OCI-LY1 (cell line): ENCODE data around the gene TADA3.

Experiments used
- EZH2 ChIP-seq: fragments of 200-600 bp; sonication (generic), shearing (Covaris generic); IDR thresholded peaks from 2 replicates; pipeline ENCODE4 v1.8.0; 2017; ENCODE audit warnings: borderline replicate concordance, mixed run types, mild to moderate bottlenecking, antibody characterized with exemption, low read length, moderate library complexity, mixed read lengths
- TF ChIP-seq, protein P1 (sequence below): fragments of 200-600 bp; sonication (generic), shearing (Covaris generic); IDR thresholded peaks from 2 replicates; pipeline ENCODE4 v1.5.1; 2017; ENCODE audit warnings: mild to moderate bottlenecking, antibody characterized with exemption, low read length, moderate library complexity, mixed read lengths

DNA sequence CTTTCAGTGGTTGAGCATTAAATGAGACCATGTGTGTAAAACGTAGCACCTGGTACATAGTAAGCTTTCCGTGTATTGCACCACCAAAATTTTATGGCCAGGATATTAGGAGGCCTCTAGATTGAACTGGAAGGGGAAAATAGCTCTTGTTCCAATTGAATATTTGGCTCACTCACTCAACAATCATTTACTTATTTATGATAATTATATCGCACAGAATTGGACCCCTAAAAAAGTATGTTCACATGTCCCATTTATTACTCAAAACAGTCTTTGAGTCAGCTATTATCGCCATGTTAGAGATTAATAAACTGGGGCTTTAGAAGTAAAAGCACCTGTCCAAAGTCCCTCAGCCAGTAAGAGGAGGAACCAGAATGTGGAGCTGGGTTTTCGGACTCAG lies 12.7 kb upstream of the TADA3 start:
- TF ChIP-seq, protein P1, sequence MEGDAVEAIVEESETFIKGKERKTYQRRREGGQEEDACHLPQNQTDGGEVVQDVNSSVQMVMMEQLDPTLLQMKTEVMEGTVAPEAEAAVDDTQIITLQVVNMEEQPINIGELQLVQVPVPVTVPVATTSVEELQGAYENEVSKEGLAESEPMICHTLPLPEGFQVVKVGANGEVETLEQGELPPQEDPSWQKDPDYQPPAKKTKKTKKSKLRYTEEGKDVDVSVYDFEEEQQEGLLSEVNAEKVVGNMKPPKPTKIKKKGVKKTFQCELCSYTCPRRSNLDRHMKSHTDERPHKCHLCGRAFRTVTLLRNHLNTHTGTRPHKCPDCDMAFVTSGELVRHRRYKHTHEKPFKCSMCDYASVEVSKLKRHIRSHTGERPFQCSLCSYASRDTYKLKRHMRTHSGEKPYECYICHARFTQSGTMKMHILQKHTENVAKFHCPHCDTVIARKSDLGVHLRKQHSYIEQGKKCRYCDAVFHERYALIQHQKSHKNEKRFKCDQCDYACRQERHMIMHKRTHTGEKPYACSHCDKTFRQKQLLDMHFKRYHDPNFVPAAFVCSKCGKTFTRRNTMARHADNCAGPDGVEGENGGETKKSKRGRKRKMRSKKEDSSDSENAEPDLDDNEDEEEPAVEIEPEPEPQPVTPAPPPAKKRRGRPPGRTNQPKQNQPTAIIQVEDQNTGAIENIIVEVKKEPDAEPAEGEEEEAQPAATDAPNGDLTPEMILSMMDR: no peak
- no peak for TF ChIP-seq EZH2
